Prostate gland (tissue), 2 donors: ENCODE results near the gene GRIK2. TPM values are rescaled to one million over a fixed set of nuclear protein-coding genes. Genes with fewer than 3 reads are reported as not detected.

Experiments used
- DNase-seq: peaks from one replicate; pipeline ENCODE4 v3.0.0-alpha.2; 2019; ENCODE audit warnings: low spot score
- H3K27ac ChIP-seq, 2 donors: fragments of 200-600 bp; sonication (generic); 2 replicates each; pipeline ENCODE4 v1.5.1; 2017 to 2019
- H3K27me3 ChIP-seq: fragments of 200-600 bp; sonication (generic); replicated peaks from 2 replicates; pipeline ENCODE4 v1.5.1; 2019; ENCODE audit not compliant: insufficient read depth
- H3K36me3 ChIP-seq, 2 donors: fragments of 200-600 bp; sonication (generic); 1 replicate in 1 of 2; 2 replicates in 1 of 2; pipeline versions ENCODE4 v1.5.1 to v1.8.1; 2017 to 2019
- H3K4me1 ChIP-seq: fragments of 200-600 bp; sonication (generic); replicated peaks from 2 replicates; pipeline ENCODE4 v1.5.1; 2019
- H3K4me3 ChIP-seq, 2 donors: fragments of 200-600 bp; sonication (generic); 2 replicates each; pipeline ENCODE4 v1.5.1; 2017 to 2019
- H3K9me3 ChIP-seq: fragments of 200-600 bp; sonication (generic); 2 replicates; pipeline ENCODE4 v1.5.1; 2017
- CTCF ChIP-seq, 4 experiments: fragments of 200-600 bp in 2 of 4; fragments of 450-650 bp in 2 of 4; sonication (generic) in 2 of 4; IDR thresholded peaks; 1 replicate in 3 of 4; 2 replicates in 1 of 4; pipeline ENCODE4 v1.5.1; 2016 to 2019; ENCODE audit warnings: antibody characterized with exemption in 4 of 4, mild to moderate bottlenecking in 2 of 4, moderate library complexity in 2 of 4
- POLR2A ChIP-seq: fragments of 450-650 bp; IDR thresholded peaks from one replicate; pipeline ENCODE4 v1.6.1; 2016; ENCODE audit warnings: antibody characterized with exemption, mild to moderate bottlenecking
- POLR2AphosphoS5 ChIP-seq: sonication (generic); formaldehyde crosslinking; IDR thresholded peaks from one replicate; pipeline ENCODE4 v1.6.1; 2017; ENCODE audit warnings: antibody characterized with exemption
- WGBS: methylation state at CpG from one replicate; pipeline ENCODE4 v1.1.5; 2018; 5-methylcytosine and 5-hydroxymethylcytosine counted together
- intact Hi-C: fragments of 100-400 bp; cut with DNase I; formaldehyde crosslinking; loops from one replicate; pipeline ENCODE4 v1.14.2; 2022
- total RNA-seq, 2 donors: library from RNA; depleted of rRNA; stranded (reverse); fragments of >200 nt; gene quantifications; one replicate each; pipeline ENCODE4 v1.1.0, GENCODE V29; 2016

Gene GRIK2
- total RNA-seq, 2 donors from 2014 or later, result 2.6 to 15.7 TPM

- no peak for TF ChIP-seq POLR2AphosphoS5
- no peak for TF ChIP-seq CTCF (IDR thresholded peaks at IDR 0.05)
- TF ChIP-seq POLR2A, result no peak
- no peak overlapping the region for H3K4me3 ChIP-seq
- no peaks in the 10 kb centered on the region for H3K4me1 ChIP-seq
- WGBS, result 70% methylated on average over 1 of the region's 1 CpG
- no peak overlapping the region for H3K27ac ChIP-seq
- no peaks in the 10 kb centered on the region for H3K27me3 ChIP-seq
- H3K36me3 ChIP-seq, result no peaks in the 10 kb centered on the region
- intact Hi-C loops, result no loop called here
- H3K9me3 ChIP-seq, result no peaks in the 10 kb centered on the region
- no peak for DNase-seq
Observed at GRCh38 chr6:101386982-101387381, 6.5 kb upstream of the GRIK2 start.

- intact Hi-C loops, result no loop called here
- H3K4me1 ChIP-seq, result peaks cover 4% of the 10 kb centered on the region
- peaks cover 5% of the 10 kb centered on the region for H3K27me3 ChIP-seq
- no peaks in the 10 kb centered on the region for H3K36me3 ChIP-seq
- TF ChIP-seq POLR2A (no peak), CTCF (IDR thresholded peaks at IDR 0.05) (no peak), POLR2AphosphoS5 (no peak)
- no peaks in the 10 kb centered on the region for H3K9me3 ChIP-seq
- no peak overlapping the region for H3K27ac ChIP-seq
- 29% methylated on average over 24 of the region's 24 CpGs for WGBS
- no peak for DNase-seq
- no peak overlapping the region for H3K4me3 ChIP-seq
Observed at GRCh38 chr6:101391772-101392585, 1.5 kb upstream of the GRIK2 start.

GRCh38 chr6:101392586-101393230 lies 800 bp upstream of the GRIK2 start:
- H3K36me3 ChIP-seq, result no peaks in the 10 kb centered on the region
- TF ChIP-seq POLR2AphosphoS5 (no peak), POLR2A (no peak), CTCF (IDR thresholded peaks at IDR 0.05) (no peak)
- intact Hi-C loops, result no loop called here
- H3K27ac ChIP-seq, result no peak overlapping the region
- H3K27me3 ChIP-seq, result peaks cover 5% of the 10 kb centered on the region
- H3K9me3 ChIP-seq, result no peaks in the 10 kb centered on the region
- peaks cover 4% of the 10 kb centered on the region for H3K4me1 ChIP-seq
- H3K4me3 ChIP-seq, result peak overlapping the region in 1 of 2 donors; percentile 44
- DNase-seq, result no peak
- WGBS, result 6% methylated on average over 18 of the region's 26 CpGs

GRCh38 chr6:101393829-101394251 lies 332 bp downstream of the GRIK2 start:
- Histone ChIP-seq H3K27ac (no peak overlapping the region), H3K27me3 (peaks cover 5% of the 10 kb centered on the region), H3K4me1 (peaks cover 4% of the 10 kb centered on the region), H3K4me3 (peak overlapping the region; percentile 37 to 44), H3K9me3 (no peaks in the 10 kb centered on the region), H3K36me3 (no peaks in the 10 kb centered on the region)
- intact Hi-C loops, result no loop called here
- WGBS, result under 1% methylated on average over 26 of the region's 28 CpGs
- TF ChIP-seq CTCF (IDR thresholded peaks at IDR 0.05), result peak in 1 of 4 experiments; percentile 5
- TF ChIP-seq POLR2AphosphoS5, result no peak
- no peak for TF ChIP-seq POLR2A
- DNase-seq, result peak; percentile 10

GRCh38 chr6:101394936-101395335 lies 1.4 kb downstream of the GRIK2 start:
- intact Hi-C loops, result no loop called here
- H3K4me1 ChIP-seq, result peaks cover 4% of the 10 kb centered on the region
- TF ChIP-seq POLR2AphosphoS5, result no peak
- TF ChIP-seq CTCF (IDR thresholded peaks at IDR 0.05), result no peak
- no peak for TF ChIP-seq POLR2A
- H3K4me3 ChIP-seq, result no peak overlapping the region
- no peaks in the 10 kb centered on the region for H3K9me3 ChIP-seq
- no peak for DNase-seq
- H3K27ac ChIP-seq, result no peak overlapping the region
- no peaks in the 10 kb centered on the region for H3K36me3 ChIP-seq
- peaks cover 5% of the 10 kb centered on the region for H3K27me3 ChIP-seq
